Right hindlimb (tissue), 1 donor: ENCODE results near the gene GABARAPL1.

Source experiments
- DNase-seq: peaks from one replicate; pipeline ENCODE4 v3.0.0-alpha.2; 2018

Gene GABARAPL1

DNA sequence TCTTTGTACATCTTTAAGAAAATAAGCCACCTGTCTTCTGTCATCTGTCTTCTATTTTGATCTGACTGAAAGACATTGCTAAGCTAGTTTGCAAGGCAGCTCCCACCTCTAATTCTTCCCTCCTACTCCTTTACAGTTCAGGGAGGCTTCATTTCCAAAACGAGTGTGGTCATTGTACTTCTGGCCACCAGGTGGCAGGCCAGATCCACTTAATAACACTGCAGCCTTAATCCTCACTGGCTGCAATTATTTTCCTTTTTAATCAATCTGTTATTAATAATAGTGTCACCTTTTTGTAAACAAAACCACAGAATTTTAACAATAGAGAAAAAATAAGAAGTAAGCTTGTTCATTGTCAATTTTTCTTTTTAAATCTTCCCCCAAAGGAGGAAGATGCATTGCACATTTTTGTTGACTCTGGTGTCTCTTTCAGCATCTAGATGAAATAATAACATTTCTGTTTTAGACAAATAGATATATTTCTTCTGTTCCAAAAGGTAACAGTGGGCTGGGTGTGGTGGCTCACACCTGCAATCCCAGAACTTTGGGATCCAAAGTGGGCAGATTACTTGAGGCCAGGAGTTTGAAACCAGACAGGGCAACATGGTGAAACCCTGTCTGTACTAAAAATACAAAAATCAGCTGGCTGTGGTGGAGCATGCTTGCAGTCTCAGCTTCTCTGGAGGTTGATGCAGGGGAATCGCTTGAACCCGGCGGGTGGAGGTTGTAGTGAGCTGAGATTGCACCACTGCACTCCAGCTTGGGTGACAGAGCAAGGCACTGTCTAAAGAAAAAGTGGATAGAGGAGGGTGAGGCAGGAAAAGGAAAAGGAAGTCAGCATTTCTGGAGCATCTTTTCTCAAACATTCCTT lies 23.3 kb downstream of the GABARAPL1 start:
- no peak for DNase-seq

DNA sequence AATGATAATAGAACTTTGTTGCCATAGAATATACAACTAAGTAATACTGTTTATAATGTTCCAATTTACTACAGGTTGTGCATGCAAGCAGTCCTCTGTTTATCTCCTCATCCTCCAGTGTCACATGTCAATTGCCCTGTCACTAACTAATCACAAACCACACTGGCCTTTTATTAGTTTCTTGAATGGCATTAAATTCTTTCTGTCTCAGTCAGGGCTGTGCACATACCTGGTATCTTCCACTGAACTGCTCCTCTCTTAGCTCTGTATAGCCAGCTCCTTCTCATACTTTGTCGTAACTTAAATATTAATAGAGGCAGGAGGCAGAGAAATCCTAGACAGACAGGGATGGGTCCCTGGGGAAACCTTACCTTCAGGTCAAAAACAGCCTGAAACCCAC lies 24.0 kb downstream of the GABARAPL1 start:
- DNase-seq = no peak

DNA sequence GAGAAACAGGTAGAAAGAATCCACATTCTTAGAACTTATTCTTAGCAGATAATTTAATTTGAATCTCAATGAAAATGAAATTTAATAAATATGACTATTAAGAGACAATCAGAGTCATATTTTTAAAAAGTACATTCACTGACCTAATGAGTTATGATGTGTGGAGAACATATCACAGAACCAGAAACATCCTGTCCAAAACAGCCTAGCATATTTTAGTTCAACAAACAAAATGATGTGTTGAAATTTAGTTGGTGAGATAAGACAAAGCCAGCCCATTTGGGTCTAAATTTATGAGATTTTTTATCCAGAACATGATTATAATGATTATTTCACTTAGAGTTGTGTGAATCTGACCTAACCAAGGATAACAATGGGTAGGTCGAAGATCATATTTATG lies 25.8 kb downstream of the GABARAPL1 start:
- no peak for DNase-seq

DNA sequence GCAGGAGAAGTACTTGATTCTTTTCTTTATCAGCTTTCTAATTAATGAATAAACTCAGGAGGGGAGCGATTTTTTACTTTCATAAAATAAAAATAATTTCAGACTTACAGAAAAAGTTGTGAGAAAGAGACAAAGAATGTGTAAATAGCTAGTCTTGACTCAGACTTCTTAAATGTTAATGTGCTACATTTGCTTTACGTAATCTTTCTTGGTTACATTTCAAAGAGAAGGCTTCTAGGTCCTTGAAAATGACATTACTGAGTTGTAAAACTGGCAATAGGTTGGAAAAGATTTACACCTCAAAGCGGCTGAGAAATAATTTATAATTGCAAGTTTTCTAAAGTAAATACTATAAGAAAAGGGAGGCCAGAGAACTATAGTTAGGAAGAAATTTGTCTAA lies 28.6 kb downstream of the GABARAPL1 start:
- DNase-seq = no peak

DNA sequence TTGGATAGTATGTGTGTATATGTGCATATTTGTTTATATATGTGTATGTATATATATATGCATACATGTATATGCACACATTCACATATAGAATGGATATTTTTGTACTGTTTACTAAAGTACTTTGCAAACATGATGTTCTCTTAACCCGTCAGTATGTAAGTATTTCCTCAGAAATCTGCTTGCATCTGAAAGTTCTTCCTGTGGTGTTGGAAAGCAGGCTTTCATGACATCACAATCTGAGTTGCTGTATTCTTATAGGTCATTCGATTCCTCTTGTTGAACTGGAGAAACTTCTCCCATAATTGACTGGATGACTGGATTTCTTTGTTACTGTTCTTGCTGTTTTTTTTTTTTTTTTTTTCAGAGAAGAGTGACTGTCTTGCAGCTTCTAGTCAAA lies 29.1 kb downstream of the GABARAPL1 start:
- DNase-seq = no peak

DNA sequence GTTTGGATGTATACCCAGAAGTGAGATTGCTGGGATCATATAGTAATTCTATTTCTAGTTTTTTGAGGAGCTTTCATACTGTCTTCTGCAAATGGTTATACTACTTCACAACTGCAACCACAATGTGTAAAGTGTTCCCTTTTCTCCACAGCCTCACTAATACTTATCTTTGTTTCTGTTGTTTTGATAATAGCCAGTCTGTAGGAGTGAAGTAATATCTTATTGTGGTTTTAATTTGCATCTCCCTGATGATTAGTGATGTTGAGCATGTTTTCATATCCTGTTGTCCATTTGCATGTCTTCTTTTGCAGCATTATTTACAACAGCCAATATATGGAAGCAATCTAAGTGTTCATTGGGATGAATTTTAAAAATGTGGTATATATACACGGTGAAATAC lies 29.9 kb downstream of the GABARAPL1 start:
- DNase-seq = no peak

DNA sequence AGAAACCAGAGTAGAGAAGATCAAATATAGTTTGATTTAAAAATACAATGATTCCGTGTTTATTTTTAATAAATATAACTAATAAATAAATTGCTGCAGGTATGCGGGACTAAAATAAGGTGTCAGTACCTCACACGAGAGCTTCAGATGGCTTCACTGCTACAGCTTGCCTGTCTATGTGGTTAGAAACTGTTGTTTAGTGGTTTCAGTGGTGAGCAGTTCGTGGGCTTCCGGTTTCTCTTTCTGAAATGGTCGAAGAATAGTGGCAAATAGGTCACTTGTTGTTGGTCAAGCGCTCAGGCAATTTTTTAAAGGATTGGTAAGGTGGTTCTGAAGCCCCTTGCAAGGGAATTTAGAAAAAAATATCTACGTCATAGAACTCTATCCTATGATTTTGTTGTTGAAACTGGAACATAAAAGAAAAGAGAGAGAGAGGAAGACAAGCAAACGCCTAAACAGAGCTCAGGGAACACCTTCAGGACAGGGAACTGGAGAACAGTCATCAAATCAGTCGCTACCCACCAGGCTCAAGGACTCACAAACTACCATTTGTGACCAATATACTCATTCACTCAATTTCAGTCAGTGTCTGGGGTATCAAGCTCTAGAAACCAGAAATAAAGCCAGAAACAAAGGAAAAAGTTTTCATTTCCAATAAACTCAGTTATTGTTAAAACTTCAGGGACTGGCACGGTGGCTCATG lies 31.3 kb downstream of the GABARAPL1 start:
- no peak for DNase-seq

DNA sequence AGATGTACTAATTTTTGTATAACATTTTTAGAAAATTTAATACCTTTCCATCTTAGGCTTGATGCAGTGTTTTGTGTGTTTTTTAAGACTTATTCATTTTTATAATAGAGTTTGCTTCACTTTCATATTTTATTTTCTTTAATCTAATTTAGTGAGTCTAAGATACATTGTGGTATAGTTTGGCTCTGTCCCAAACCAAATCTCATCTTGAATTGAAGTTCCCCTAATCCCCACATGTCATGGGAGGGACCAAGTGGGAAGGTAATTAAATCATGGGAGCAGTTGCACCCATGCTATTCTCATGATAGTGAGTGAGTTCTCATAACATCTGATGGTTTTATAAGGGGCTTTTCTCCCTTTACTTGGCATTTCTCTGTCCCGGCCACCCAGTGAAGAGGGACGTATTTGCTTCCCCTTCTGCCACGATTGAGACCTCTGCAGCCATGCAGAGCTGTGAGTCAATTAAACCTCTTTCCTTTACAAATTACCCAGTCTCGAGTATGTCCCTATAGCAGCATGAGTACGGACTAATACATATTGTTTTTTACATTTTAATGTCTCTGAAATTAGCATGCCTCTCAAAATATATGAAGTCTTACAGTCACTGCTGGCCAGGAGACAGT lies 34.9 kb downstream of the GABARAPL1 start:
- no peak for DNase-seq

DNA sequence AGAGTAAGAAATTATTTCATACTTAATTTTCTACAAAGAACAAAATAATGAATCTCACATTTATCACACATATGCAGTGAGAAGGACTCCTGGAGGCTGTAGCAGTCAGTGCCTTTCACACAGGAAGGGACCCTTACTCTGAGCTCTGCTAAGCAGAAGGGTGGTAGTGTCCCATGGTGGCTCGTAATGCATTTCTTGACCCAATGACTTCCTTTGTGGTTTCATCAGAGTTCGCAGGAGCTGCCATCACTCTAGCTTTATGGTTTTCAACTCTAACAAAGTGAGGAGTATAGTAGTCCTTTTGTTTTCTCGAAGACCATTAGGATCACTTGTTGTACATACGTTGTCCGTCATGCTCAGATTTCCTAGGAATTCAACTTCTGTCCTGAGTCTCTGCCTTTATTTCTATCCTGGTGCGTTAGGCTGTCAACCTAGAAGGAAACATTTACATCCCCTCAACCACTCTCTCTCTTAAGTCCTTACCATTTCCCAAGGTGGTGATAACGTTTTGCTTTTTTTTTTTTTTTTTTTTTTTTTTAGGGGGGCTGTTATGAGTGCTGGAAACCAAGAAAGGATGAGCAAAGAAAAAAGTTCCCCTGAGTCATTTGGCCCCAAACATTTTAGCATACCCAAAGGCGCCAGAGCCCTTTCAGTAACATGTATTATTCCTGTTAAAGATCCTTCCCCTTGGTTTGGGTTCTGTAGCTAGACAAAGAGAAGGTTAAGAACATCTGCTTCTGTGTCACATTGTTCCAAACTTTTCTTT lies 37.2 kb downstream of the GABARAPL1 start:
- no peak for DNase-seq

DNA sequence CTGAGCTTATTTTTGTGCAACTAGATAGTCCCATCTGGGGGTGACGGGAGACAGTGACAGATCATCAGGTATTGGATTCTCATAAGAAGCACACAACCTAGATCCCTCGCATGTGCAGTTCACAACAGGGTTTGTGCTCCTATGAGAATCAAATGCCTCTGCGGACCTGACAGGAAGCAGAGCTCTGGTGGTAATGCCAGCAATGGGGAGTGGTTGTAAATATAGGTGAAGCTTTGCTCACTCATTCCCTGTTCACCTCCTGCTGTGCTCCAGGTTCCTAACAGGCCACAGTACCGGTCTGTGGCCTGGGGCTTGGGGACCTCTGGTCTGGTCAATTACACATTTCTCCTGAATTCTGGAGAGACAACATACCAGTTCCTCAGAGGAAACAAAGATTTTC lies 39.0 kb downstream of the GABARAPL1 start:
- DNase-seq = no peak

DNA sequence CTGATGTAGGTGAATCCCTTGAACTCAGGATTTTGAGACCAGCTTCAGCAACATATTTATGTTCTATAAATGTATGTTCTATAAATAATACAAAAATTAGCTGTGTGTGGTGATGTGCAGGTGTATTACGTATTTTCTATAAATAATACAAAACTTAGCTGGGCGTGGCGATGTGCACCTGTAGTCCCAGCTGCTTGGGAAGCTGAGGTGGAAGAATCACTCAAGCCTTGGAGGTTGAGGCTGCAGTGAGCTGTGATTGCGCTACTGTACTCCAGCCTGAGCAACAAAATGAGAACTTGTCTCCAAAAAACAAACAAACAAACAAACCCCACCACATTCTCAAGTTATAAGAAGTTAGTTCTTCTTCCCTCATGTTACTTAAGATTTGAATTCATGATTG lies 39.5 kb downstream of the GABARAPL1 start:
- DNase-seq = no peak

DNA sequence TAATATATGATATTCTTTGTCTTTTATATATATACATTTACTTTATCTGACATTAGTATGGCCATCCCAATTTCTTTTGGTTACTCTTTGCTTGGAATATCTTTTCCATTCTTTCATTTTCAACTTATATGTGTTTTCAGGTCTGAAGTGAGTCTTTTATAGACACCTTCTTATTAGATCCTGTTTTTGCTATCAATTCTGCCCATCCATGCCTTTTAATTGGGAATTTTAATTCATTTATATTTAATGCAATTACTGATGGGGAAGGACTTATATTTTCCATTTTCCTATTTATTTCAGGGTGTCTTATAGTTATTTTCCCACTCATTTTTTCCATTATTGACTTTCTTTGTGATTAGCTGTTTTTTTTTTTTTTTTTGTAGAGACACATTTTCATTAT lies 43.4 kb downstream of the GABARAPL1 start:
- DNase-seq = no peak

DNA sequence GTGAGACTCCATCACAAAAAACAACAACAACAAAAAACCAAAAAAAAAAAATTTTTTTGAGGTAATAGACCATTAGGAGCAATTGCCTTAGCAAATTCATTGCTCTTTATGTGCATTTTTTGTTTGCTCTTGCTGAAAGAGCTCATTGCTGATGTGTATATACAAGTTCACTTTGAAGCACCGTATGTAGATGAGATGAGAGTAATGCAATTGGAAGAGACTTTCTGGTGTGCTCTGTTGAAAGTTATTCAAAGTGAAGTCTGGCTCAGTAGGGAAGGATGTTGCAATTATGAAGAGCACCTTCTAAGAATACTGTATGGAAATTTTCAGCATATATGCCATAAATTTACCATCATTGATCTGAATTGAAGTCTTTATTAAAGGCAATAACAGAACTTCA lies 48.2 kb downstream of the GABARAPL1 start:
- DNase-seq = no peak

DNA sequence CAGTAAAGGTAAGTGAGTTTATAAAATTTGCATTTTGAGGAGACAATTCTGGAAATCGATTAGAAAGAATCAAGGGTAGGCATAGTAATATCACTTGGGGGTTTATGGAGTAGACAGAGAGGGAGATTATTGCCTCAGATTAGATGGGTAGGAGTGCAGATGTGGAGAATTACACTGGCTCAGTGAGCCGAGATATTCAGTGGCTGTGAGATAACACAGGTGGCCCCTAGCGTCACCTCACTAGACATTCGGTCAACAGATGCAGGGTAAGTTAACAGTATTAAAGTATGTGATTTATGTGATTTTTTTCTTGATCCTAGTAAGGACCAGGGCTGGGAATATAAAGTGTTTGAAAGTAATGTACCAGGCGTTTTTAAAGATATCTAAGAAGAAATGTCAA lies 55.4 kb downstream of the GABARAPL1 start:
- no peak for DNase-seq

DNA sequence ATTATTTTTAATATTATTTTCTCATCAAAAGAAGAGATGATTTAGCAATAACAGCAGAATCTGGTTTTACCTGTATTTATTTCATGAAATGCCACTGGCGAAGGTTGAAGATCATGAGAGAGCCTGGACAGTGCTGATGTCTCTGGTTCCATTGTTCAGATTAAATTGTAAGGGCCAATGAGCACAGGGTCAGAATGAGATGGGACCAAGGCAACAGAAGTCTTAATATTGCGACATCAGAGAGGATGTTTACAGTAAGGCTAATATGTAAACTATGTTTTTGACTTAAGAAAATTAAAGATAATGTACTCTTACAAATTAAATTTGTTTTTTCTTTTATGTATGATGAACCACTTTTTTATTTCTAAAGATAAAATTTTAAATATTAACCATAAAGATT lies 59.8 kb downstream of the GABARAPL1 start:
- no peak for DNase-seq
